Mucosa of descending colon (tissue), 3 donors: ENCODE data around the gene EIF2B4. TPM values are rescaled to one million over a fixed set of nuclear protein-coding genes. Genes with fewer than 3 reads are reported as not detected.
A peak's percentile ranks its signal among the peaks of the same experiment; 100 is the strongest.

Experiments
- ATAC-seq: fragments of 200-7000 bp; cut with Tn5 transposase; one replicate; pipeline ENCODE4 v1.9.1; 2020; ENCODE audit warnings: mild to moderate bottlenecking, moderate library complexity
- DNase-seq, 3 donors: peaks; one replicate each; pipeline ENCODE4 v3.0.0-alpha.2; 2020
- H3K36me3 ChIP-seq: fragments of 200-600 bp; one replicate; pipeline ENCODE4 v1.8.0; 2021; ENCODE audit warnings: low read depth, mild to moderate bottlenecking
- H3K4me1 ChIP-seq: fragments of 200-600 bp; one replicate; pipeline ENCODE4 v1.8.0; 2021; ENCODE audit warnings: low read depth, mild to moderate bottlenecking
- H3K4me3 ChIP-seq: fragments of 200-600 bp; one replicate; pipeline ENCODE4 v1.8.0; 2021; ENCODE audit warnings: mild to moderate bottlenecking
- H3K9me3 ChIP-seq: fragments of 200-600 bp; one replicate; pipeline ENCODE4 v1.8.0; 2021; ENCODE audit warnings: mild to moderate bottlenecking
- CTCF ChIP-seq: fragments of 200-600 bp; IDR thresholded peaks from one replicate; pipeline ENCODE4 v1.8.0; 2022; ENCODE audit warnings: antibody characterized with exemption, mild to moderate bottlenecking
- intact Hi-C, 2 donors: fragments of 100-400 bp; cut with DNase I in 1 of 2; cut with micrococcal nuclease in 1 of 2; formaldehyde crosslinking; loops; one replicate each; pipeline versions ENCODE4 v1.11.0 to v1.11.1; 2022; cut with DNase I, micrococcal nuclease
- total RNA-seq, 3 donors: library from RNA; stranded (reverse); fragmentation: NEBNext Ultra II Directional in 2 of 3; extraction: Animal tissue kit (Norgen Biotek cat#: 25700) in 2 of 3; gene quantifications; one replicate each; pipeline versions ENCODE4 v1.2.1 to v1.2.4, GENCODE V29; 2021 to 2023
- donor health status: DM: no; HTN: no; CAD: no; lungs with moderate emphysema.
- donor health status: DM: no; HTN: no; CAD: no.
- donor health status: DM: no; HTN: yes; CAD: no.

The EIF2B4 gene
- total RNA-seq, 3 donors from 2014 or later = 31.4 to 59.9 (median 34.0) TPM

DNA sequence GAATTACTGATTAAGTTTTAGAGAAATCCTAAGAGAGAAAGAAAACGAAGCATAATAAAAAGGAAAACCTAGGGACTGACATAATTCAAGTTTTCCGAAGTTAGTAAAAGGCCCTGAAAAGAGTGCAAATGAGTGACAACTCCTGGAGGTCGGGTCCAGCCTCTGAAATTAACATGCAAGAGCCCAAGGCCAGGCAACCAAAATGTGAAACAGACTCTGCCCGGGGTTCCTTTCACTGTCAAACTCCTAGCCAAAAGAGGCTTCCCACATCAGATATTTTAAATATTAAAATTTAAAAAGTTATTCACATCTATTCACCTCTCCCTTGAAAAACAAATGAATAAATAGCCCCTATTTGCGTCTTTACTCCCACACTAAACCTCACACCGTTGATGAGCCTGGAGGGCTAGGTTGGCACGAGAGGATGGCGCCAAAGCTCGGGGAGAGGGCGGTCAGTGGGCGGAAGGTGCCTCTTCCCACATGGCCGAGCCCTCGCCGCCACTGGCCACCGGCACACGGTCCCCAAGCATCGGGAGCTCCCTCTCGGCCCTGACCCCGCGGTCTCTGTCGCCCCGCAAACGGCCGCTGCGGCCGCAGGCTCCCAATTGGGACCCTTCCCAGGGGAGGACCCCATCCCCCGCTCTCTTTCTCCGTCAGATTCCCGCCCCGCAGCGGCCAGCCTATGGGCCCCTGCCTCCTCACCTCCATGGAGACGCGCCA, 38.6 kb upstream of the EIF2B4 start:
- Histone ChIP-seq H3K4me3 (peak overlapping the region; percentile 71), H3K4me1 (peaks cover 15% of the 10 kb centered on the region), H3K36me3 (no peaks in the 10 kb centered on the region), H3K9me3 (no peaks in the 10 kb centered on the region)
- DNase-seq (peak in 1 of 3 donors; percentile 35), ATAC-seq (peak; percentile 60)
- intact Hi-C loops = no loop called here
- no peak for TF ChIP-seq CTCF

DNA sequence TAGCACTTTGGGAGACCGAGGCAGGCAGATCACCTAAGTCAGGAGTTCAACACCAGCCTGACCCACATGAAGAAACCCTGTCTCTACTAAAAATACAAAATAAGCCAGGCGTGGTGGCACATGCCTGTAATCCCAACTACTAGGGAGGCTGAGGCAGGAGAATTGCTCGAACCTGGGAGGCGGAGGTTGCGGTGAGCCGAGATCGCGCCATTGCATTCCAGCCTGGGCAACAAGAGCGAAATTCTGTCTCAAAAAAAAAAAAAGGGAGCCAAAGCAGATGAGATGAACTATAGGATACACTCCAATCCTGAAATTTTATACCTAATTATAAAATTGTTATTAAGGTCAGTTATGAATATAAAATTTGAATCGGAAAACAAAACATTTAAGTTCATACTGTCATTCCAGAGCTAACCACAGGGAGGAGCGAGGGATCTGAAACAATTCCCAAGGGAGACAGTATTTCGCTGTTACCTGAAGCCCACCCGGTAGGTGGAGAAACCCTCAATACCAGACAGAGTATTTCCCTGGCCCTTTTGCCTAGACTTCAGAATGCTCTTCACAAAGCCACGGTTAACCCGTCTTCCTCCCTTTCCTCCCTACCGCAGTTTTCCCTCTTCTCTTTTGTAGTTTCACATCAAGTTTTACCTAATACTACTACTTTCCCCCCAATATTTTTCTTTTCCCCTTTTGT, 37.8 kb upstream of the EIF2B4 start:
- ATAC-seq (no peak), DNase-seq (peak in 1 of 3 donors; percentile 65)
- no peaks in the 10 kb centered on the region for H3K36me3 ChIP-seq
- H3K4me3 ChIP-seq = no peak overlapping the region
- intact Hi-C loops = no loop called here
- H3K9me3 ChIP-seq = no peaks in the 10 kb centered on the region
- peaks cover 15% of the 10 kb centered on the region for H3K4me1 ChIP-seq
- no peak for TF ChIP-seq CTCF

DNA sequence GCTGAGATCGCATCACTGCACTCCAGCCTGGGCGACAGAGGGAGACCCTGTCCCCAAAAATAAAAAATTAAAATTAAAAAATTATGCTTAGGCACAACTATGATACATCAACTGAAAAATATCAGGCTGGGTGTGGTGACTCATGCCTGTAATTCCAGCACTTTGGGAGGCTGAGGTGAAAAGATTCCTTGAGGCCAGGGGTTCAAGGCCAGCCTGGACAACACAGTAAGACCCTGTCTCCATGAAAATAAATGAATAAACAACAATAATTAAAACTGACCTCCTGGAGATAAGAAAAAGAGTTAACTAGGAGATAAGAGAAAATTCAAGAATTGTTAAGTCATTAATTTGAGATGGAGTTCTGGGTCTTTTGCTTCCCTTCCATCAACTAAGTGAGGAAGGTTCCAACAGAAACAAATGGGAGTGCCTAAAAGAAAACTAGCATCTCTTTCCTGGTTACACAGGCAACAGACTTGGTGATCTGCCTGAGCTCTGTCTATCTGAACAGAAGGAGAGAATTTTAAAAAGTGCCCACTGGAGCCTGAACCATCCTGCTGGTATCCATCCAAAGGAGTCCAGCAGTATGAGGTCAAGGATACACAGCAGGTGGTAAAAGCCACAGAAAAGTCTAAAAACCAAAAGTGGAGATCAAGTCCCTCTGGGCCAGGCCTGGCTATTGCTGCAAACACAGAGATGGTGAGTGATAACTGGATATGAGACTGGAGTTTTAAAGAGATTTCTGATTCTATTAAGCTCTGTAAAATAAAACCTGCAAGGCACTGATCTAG, 30.4 kb upstream of the EIF2B4 start:
- DNase-seq = no peak
- no peaks in the 10 kb centered on the region for H3K9me3 ChIP-seq
- H3K36me3 ChIP-seq = no peaks in the 10 kb centered on the region
- H3K4me1 ChIP-seq = no peaks in the 10 kb centered on the region
- no peak for ATAC-seq
- TF ChIP-seq CTCF = no peak
- H3K4me3 ChIP-seq = no peak overlapping the region
- intact Hi-C loops = no loop called here

- DNase-seq (no peak), ATAC-seq (no peak)
- intact Hi-C loops = no loop called here
- no peaks in the 10 kb centered on the region for H3K36me3 ChIP-seq
- no peaks in the 10 kb centered on the region for H3K9me3 ChIP-seq
- no peak overlapping the region for H3K4me3 ChIP-seq
- TF ChIP-seq CTCF = no peak
- no peaks in the 10 kb centered on the region for H3K4me1 ChIP-seq
Observed at GRCh38 chr2:27398962-27399361, 28.8 kb upstream of the EIF2B4 start.

- no peak for ATAC-seq
- Histone ChIP-seq H3K4me3 (no peak overlapping the region), H3K9me3 (no peaks in the 10 kb centered on the region), H3K36me3 (no peaks in the 10 kb centered on the region), H3K4me1 (no peaks in the 10 kb centered on the region)
- no peak for TF ChIP-seq CTCF
- intact Hi-C loops = no loop called here
- no peak for DNase-seq
Observed at GRCh38 chr2:27393225-27393624, 23.1 kb upstream of the EIF2B4 start.
